ENCODE data around the gene ZNF764.
A peak's percentile ranks its signal among the peaks of the same experiment; 100 is the strongest.

The ZNF764 gene

GRCh38 chr16:30557957-30558788 is at the start of gene ZNF764:
TSS of gene ZNF764 (minus strand) at chr16:30558374. CDS start at chr16:30558182, 192 bp downstream.
- in situ Hi-C loops (cut with HindIII; ENCODE audit: low sequenced_read_pairs), result no loop called here

GRCh38 chr16:30606004-30606403 is 47.8 kb upstream of the ZNF764 start:
- DNase-seq (ENCODE audit: low read depth, low spot score), result no peak
- in situ Hi-C loops (cut with HindIII; ENCODE audit: low sequenced_read_pairs), result no loop called here
- H3K4me3 ChIP-seq (ENCODE audit: low read depth, low read length), result no peak overlapping the region
- TF ChIP-seq CTCF (IDR thresholded peaks at IDR 0.05; ENCODE audit: low read depth, low read length), result no peak

More at GRCh38 chr16:30557957-30558788, at the start of gene ZNF764:
- peak; percentile 99 for DNase-seq (ENCODE audit: low read depth, low spot score)
- no peak for TF ChIP-seq CTCF (IDR thresholded peaks at IDR 0.05; ENCODE audit: low read depth, low read length)
- H3K4me3 ChIP-seq (ENCODE audit: low read depth, low read length), result peak within 1 kb of the TSS; percentile 65

GRCh38 chr16:30605158-30605557 is 47.0 kb upstream of the ZNF764 start:
- no peak overlapping the region for H3K4me3 ChIP-seq (ENCODE audit: low read depth, low read length)
- no peak for DNase-seq (ENCODE audit: low read depth, low spot score)
- no peak for TF ChIP-seq CTCF (IDR thresholded peaks at IDR 0.05; ENCODE audit: low read depth, low read length)
- in situ Hi-C loops (cut with HindIII; ENCODE audit: low sequenced_read_pairs), result no loop called here

- in situ Hi-C loops (cut with HindIII; ENCODE audit: low sequenced_read_pairs), result no loop called here
- TF ChIP-seq CTCF (IDR thresholded peaks at IDR 0.05; ENCODE audit: low read depth, low read length), result no peak
- H3K4me3 ChIP-seq (ENCODE audit: low read depth, low read length), result no peak overlapping the region
- DNase-seq (ENCODE audit: low read depth, low spot score), result no peak
Measured at GRCh38 chr16:30604316-30604947, 46.3 kb upstream of the ZNF764 start.

- no peak overlapping the region for H3K4me3 ChIP-seq (ENCODE audit: low read depth, low read length)
- no peak for TF ChIP-seq CTCF (IDR thresholded peaks at IDR 0.05; ENCODE audit: low read depth, low read length)
- in situ Hi-C loops (cut with HindIII; ENCODE audit: low sequenced_read_pairs), result no loop called here
- DNase-seq (ENCODE audit: low read depth, low spot score), result no peak
Measured at GRCh38 chr16:30603945-30604315, 45.8 kb upstream of the ZNF764 start.

GRCh38 chr16:30602616-30603277 is 44.6 kb upstream of the ZNF764 start:
- H3K4me3 ChIP-seq (ENCODE audit: low read depth, low read length), result no peak overlapping the region
- TF ChIP-seq CTCF (IDR thresholded peaks at IDR 0.05; ENCODE audit: low read depth, low read length), result no peak
- in situ Hi-C loops (cut with HindIII; ENCODE audit: low sequenced_read_pairs), result no loop called here
- DNase-seq (ENCODE audit: low read depth, low spot score), result no peak

All from astrocyte of the spinal cord (primary cell).